SK-N-MC (cell line): Measurements from ENCODE around the gene FCGBP.

Experiments used
- EZH2 ChIP-seq: fragments of 200-600 bp; sonication (generic); IDR thresholded peaks from one replicate; pipeline ENCODE4 v1.6.1; 2017; ENCODE audit warnings: antibody characterized with exemption
- FOXP2 ChIP-seq: optimal IDR thresholded peaks from 2 replicates; pipeline ENCODE3; 2011; ENCODE audit warnings: mild to moderate bottlenecking, moderate library complexity; ENCODE audit not compliant: insufficient read depth; ENCODE audit errors: extremely low read length, control extremely low read depth
- POLR2AphosphoS5 ChIP-seq: IDR thresholded peaks from 2 replicates; pipeline ENCODE4 v1.6.1; 2012; ENCODE audit warnings: mild to moderate bottlenecking, low read depth, low read length, borderline replicate concordance

GRCh38 chr19:39926170-39926760 is 8.2 kb downstream of the FCGBP start:
- TF ChIP-seq EZH2: no peak
- no peak for TF ChIP-seq POLR2AphosphoS5
- TF ChIP-seq FOXP2: no peak
